Measurements from ENCODE around the gene ARFIP1.

ARFIP1 gene

GRCh38 chr4:152961014-152961772 is 181.4 kb downstream of the ARFIP1 start:
- DNase-seq (ENCODE audit: low read depth in 2 of 2) = no peak

- no peak for DNase-seq (ENCODE audit: low read depth in 2 of 2)
These were observed 182.0 kb downstream of the ARFIP1 start for GRCh38 chr4:152961773-152962115.
